Activated CD8-positive, alpha-beta memory T cell treated with anti-CD3 and anti-CD28 coated beads, Interleukin-2, amount 50 U/mL, for 1 hour (primary cell): ENCODE measurements around the gene KCNN3.

ENCODE experiments used
- DNase-seq: peaks from one replicate; pipeline ENCODE4 v3.0.0-alpha.2; 2020; ENCODE audit errors: extremely low read depth

The KCNN3 gene

GRCh38 chr1:154840269-154841176 lies 29.6 kb downstream of the KCNN3 start:
- DNase-seq: no peak

- no peak for DNase-seq
These were observed 30.4 kb downstream of the KCNN3 start for GRCh38 chr1:154839691-154840090.

GRCh38 chr1:154838988-154839387 lies 31.1 kb downstream of the KCNN3 start:
- DNase-seq: no peak

GRCh38 chr1:154838461-154838860 lies 31.6 kb downstream of the KCNN3 start:
- DNase-seq: no peak

- no peak for DNase-seq
These were observed 32.4 kb downstream of the KCNN3 start for GRCh38 chr1:154837672-154838171.

- DNase-seq: no peak
These were observed 32.9 kb downstream of the KCNN3 start for GRCh38 chr1:154837034-154837671.

- DNase-seq: no peak
These were observed 34.4 kb downstream of the KCNN3 start for GRCh38 chr1:154835531-154836324.

GRCh38 chr1:154833841-154834240 lies 36.2 kb downstream of the KCNN3 start:
- no peak for DNase-seq

GRCh38 chr1:154833209-154833608 lies 36.9 kb downstream of the KCNN3 start:
- no peak for DNase-seq

GRCh38 chr1:154832384-154832783 lies 37.7 kb downstream of the KCNN3 start:
- no peak for DNase-seq

GRCh38 chr1:154831462-154831861 lies 38.6 kb downstream of the KCNN3 start:
- no peak for DNase-seq

GRCh38 chr1:154829062-154829461 lies 41.0 kb downstream of the KCNN3 start:
- DNase-seq: no peak

GRCh38 chr1:154824179-154825000 lies 45.7 kb downstream of the KCNN3 start:
- no peak for DNase-seq

- no peak for DNase-seq
These were observed 47.4 kb downstream of the KCNN3 start for GRCh38 chr1:154822717-154823116.

GRCh38 chr1:154822233-154822632 lies 47.8 kb downstream of the KCNN3 start:
- no peak for DNase-seq

- no peak for DNase-seq
These were observed 49.0 kb downstream of the KCNN3 start for GRCh38 chr1:154821083-154821482.

- DNase-seq: no peak
These were observed 49.4 kb downstream of the KCNN3 start for GRCh38 chr1:154820646-154821045.

GRCh38 chr1:154819628-154820590 lies 50.2 kb downstream of the KCNN3 start:
- DNase-seq: no peak

- DNase-seq: no peak
These were observed 51.2 kb downstream of the KCNN3 start for GRCh38 chr1:154818911-154819310.

GRCh38 chr1:154816937-154817336 lies 53.1 kb downstream of the KCNN3 start:
- no peak for DNase-seq
